A549 (cell line): ENCODE measurements around the gene FMNL3. TPM values are rescaled to one million over a fixed set of nuclear protein-coding genes. Genes with fewer than 3 reads are reported as not detected.
A peak's percentile ranks its signal among the peaks of the same experiment; 100 is the strongest.
"Not testable (repeated sequence)": the region's sequence is repeated elsewhere in the genome, so short reads cannot be mapped to it uniquely, and the experiment has no call there.

Source experiments
- ATAC-seq, 2 experiments: fragments of 200-7000 bp in 1 of 2; fragments of >200 bp in 1 of 2; cut with Nextera tagmentation in 1 of 2; cut with Tn5 transposase in 1 of 2; 3 replicates each; pipeline versions ENCODE4 v1.8.0 to v1.9.1; 2018 to 2020; ENCODE audit warnings: mild to moderate bottlenecking in 1 of 2, moderate library complexity in 1 of 2
- CTCF ChIA-PET: fragments of 300-600 bp; sonication (Branson Sonifier 250); formaldehyde crosslinking; extraction: SDS; loops from one replicate; lab custom pipeline; 2021; ENCODE audit warnings: antibody characterized with exemption, inconsistent platforms; lab: Yijun Ruan, JAX
- POLR2A ChIA-PET: fragments of 350-600 bp; formaldehyde crosslinking; extraction: SDS; loops from one replicate; lab custom pipeline; 2021; ENCODE audit warnings: antibody characterized with exemption, inconsistent platforms; lab: Yijun Ruan, JAX
- DNase-seq, 2 experiments: peaks; one replicate each; pipeline versions ENCODE4 v3.0.0 to v3.0.0-alpha.2; 2011 to 2016; ENCODE audit warnings: low read depth in 1 of 2, low spot score in 1 of 2
- FAIRE-seq: peaks from 2 replicates; lab custom pipeline; 2011; peaks lifted over from hg19 to GRCh38; lab: Jason Lieb, UNC
- H3K27ac ChIP-seq, 2 experiments: fragments of >200 bp; sonication (Bioruptor Twin); formaldehyde crosslinking; 3 replicates each; pipeline ENCODE4 v1.5.1; 2016 to 2017
- H3K4me1 ChIP-seq: fragments of >200 bp; sonication (Bioruptor Twin); formaldehyde crosslinking; 3 replicates; pipeline ENCODE4 v1.6.1; 2016
- H3K4me2 ChIP-seq: fragments of >200 bp; sonication (Bioruptor Twin); formaldehyde crosslinking; 3 replicates; pipeline ENCODE4 v1.6.1; 2016
- H3K4me3 ChIP-seq: fragments of >200 bp; sonication (Bioruptor Twin); formaldehyde crosslinking; 3 replicates; pipeline ENCODE4 v1.5.1; 2016
- H3K9me3 ChIP-seq: fragments of >200 bp; sonication (Bioruptor Twin); formaldehyde crosslinking; 3 replicates; pipeline ENCODE4 v1.6.1; 2016
- BHLHE40 ChIP-seq: IDR thresholded peaks from 2 replicates; pipeline ENCODE4 v1.6.1; 2012; ENCODE audit warnings: low read depth, low read length, inconsistent platforms
- CBX2 ChIP-seq: fragments of 200-600 bp; sonication (generic); IDR thresholded peaks from 2 replicates; pipeline ENCODE4 v1.6.1; 2016; ENCODE audit warnings: low read depth, mild to moderate bottlenecking, borderline replicate concordance
- CEBPB ChIP-seq, 2 experiments: fragments of >200 bp in 1 of 2; sonication (Bioruptor Twin) in 1 of 2; formaldehyde crosslinking in 1 of 2; IDR thresholded peaks; 2 replicates each; pipeline ENCODE4 v1.6.1; 2012 to 2016
- CTCF ChIP-seq: fragments of >200 bp; sonication (Bioruptor Twin); formaldehyde crosslinking; IDR thresholded peaks from 3 replicates; pipeline ENCODE4 v1.5.1; 2016
- E2F6 ChIP-seq: IDR thresholded peaks from 2 replicates; pipeline ENCODE4 v1.6.1; 2012; ENCODE audit warnings: low read depth, borderline replicate concordance
- FOSB ChIP-seq: fragments of 250-450 bp; sonication (Bioruptor Pico); IDR thresholded peaks from 2 replicates; pipeline ENCODE4 v1.5.0; 2020; ENCODE audit warnings: mild to moderate bottlenecking, moderate library complexity
- HDAC2 ChIP-seq: fragments of 200-600 bp; sonication (generic); IDR thresholded peaks from 2 replicates; pipeline ENCODE4 v1.6.1; 2016
- HES2 ChIP-seq: fragments of >200 bp; sonication (Bioruptor Twin); formaldehyde crosslinking; IDR thresholded peaks from 2 replicates; pipeline ENCODE4 v1.6.1; 2016
- MAFK ChIP-seq: fragments of 450-650 bp; IDR thresholded peaks from 2 replicates; pipeline ENCODE4 v1.6.1; 2014; ENCODE audit not compliant: partially characterized antibody
- MAX ChIP-seq: IDR thresholded peaks from 2 replicates; pipeline ENCODE4 v1.6.1; 2012
- MYC ChIP-seq: IDR thresholded peaks from 2 replicates; pipeline ENCODE4 v1.6.1; 2012; ENCODE audit warnings: mild to moderate bottlenecking, inconsistent platforms, low read length, improper control_type of control experiment, borderline replicate concordance
- NPAS2 ChIP-seq: fragments of 250-450 bp; sonication (Bioruptor Pico); IDR thresholded peaks from 2 replicates; pipeline ENCODE4 v1.8.0; 2022; ENCODE audit warnings: mild to moderate bottlenecking, moderate library complexity, borderline replicate concordance
- NR3C1 ChIP-seq: fragments of >200 bp; sonication (Bioruptor Twin); formaldehyde crosslinking; IDR thresholded peaks from 3 replicates; pipeline ENCODE4 v1.6.1; 2017
- PBX3 ChIP-seq: IDR thresholded peaks from 2 replicates; pipeline ENCODE4 v1.6.1; 2012
- PHF8 ChIP-seq: fragments of 200-600 bp; sonication (generic); IDR thresholded peaks from 2 replicates; pipeline ENCODE4 v1.6.1; 2016; ENCODE audit warnings: low read depth, mild to moderate bottlenecking, antibody characterized with exemption, moderate library complexity, borderline replicate concordance
- RAD21 ChIP-seq, 2 experiments: fragments of >200 bp in 1 of 2; sonication (Bioruptor Twin) in 1 of 2; formaldehyde crosslinking in 1 of 2; IDR thresholded peaks in 1 of 2; conservative IDR thresholded peaks in 1 of 2; 2 replicates in 1 of 2; 3 replicates in 1 of 2; pipeline ENCODE4 v1.6.1; 2012 to 2018; ENCODE audit warnings: inconsistent platforms in 1 of 2
- RARB ChIP-seq: fragments of 250-450 bp; sonication (Bioruptor Pico); IDR thresholded peaks from 2 replicates; pipeline ENCODE4 v1.8.0; 2021; ENCODE audit warnings: mild to moderate bottlenecking, moderate library complexity
- RNF2 ChIP-seq: fragments of 200-600 bp; sonication (generic); IDR thresholded peaks from 2 replicates; pipeline ENCODE4 v1.6.1; 2016; ENCODE audit warnings: low read depth, mild to moderate bottlenecking, antibody characterized with exemption, moderate library complexity, borderline replicate concordance
- SREBF2 ChIP-seq: fragments of 450-650 bp; IDR thresholded peaks from 2 replicates; pipeline ENCODE4 v1.6.1; 2014; ENCODE audit warnings: mild to moderate bottlenecking, moderate library complexity
- TP53 ChIP-seq: fragments of 250-450 bp; sonication (Bioruptor Pico); IDR thresholded peaks from 2 replicates; pipeline ENCODE4 v1.5.0; 2021; ENCODE audit warnings: mild to moderate bottlenecking, moderate library complexity
- ZC3H11A ChIP-seq: fragments of 450-650 bp; IDR thresholded peaks from 2 replicates; pipeline ENCODE4 v1.6.1; 2014; ENCODE audit warnings: antibody characterized with exemption, mild to moderate bottlenecking
- ZFP36 ChIP-seq: fragments of 450-650 bp; IDR thresholded peaks from 2 replicates; pipeline ENCODE4 v1.6.1; 2014; ENCODE audit warnings: borderline replicate concordance; ENCODE audit not compliant: partially characterized antibody
- WGBS: methylation state at CpG from one replicate; pipeline ENCODE4 v1.1.6; 2017; ENCODE audit errors: missing lambda C conversion rate; 5-methylcytosine and 5-hydroxymethylcytosine counted together
- polyA plus RNA-seq, 4 experiments: library from polyadenylated mRNA; depleted of rRNA in 3 of 4; stranded (reverse); fragments of >200 nt; fragmentation: RNase III in 1 of 4; extraction: RNeasy Plus Mini Kit Qiagen cat#74134 plus additional on column Dnase treatment in 1 of 4; gene quantifications; 2 replicates in 3 of 4; 3 replicates in 1 of 4; pipeline ENCODE4 v1.2.3, GENCODE V29; 2011 to 2017

The FMNL3 gene
- polyA plus RNA-seq, 2 of the 4 experiments (the other 2 are of a cell fraction) = 1.7 TPM

- CTCF ChIA-PET = interaction anchor here (2.3 kb wide), 1 partner anchor 21 kb away, joined by 7 read pairs; the partner anchor contains the start of gene TMBIM6
- WGBS = 67% methylated on average over 1 of the region's 1 CpG
- H3K4me3 ChIP-seq = no peak overlapping the region
- TF ChIP-seq RAD21 (conservative IDR thresholded peaks at IDR 0.05 in 1 of 2, IDR thresholded peaks at IDR 0.05 in 1 of 2) (peak in 1 of 2 experiments; percentile 9; a peak in 1 of 5 replicates), TP53 (CRISPR knock-in tag) (no peak)
- no peak overlapping the region for H3K4me2 ChIP-seq
- no peaks in the 10 kb centered on the region for H3K9me3 ChIP-seq
- peak; percentile 66 to 77; a peak in 5 of 6 replicates for ATAC-seq
- no peak for DNase-seq
- H3K4me1 ChIP-seq = no peaks in the 10 kb centered on the region
- POLR2A ChIA-PET = interaction anchor here (1.3 kb wide), 1 partner anchor 21 kb away, joined by 12 read pairs; the partner anchor contains the start of gene TMBIM6
- FAIRE-seq = no peak
- no peak overlapping the region for H3K27ac ChIP-seq
Observed at GRCh38 chr12:49720214-49720613, 13.0 kb upstream of the FMNL3 start.

- POLR2A ChIA-PET = interaction anchor here (4.0 kb wide), 1 partner anchor 24 kb away, joined by 20 read pairs; the partner anchor contains the start of gene TMBIM6
- 18% methylated on average over 3 of the region's 3 CpGs for WGBS
- not testable (repeated sequence) for DNase-seq, H3K9me3 ChIP-seq, FAIRE-seq, H3K4me3 ChIP-seq, H3K27ac ChIP-seq, H3K4me1 ChIP-seq, ATAC-seq, H3K4me2 ChIP-seq
- CTCF ChIA-PET = interaction anchor here (0.7 to 18.6 kb wide), 4 partner anchors 10 to 778 kb away, joined by 3 to 260 read pairs (median 12); partner anchors contain the start of gene FMNL3
Observed at GRCh38 chr12:49717800-49718199, 10.6 kb upstream of the FMNL3 start.

- Histone ChIP-seq H3K9me3 (0 out of 3 replicates have a peak, but pooled peaks cover 5% of the 10 kb centered on the region), H3K4me1 (no peaks in the 10 kb centered on the region), H3K4me2 (no peak overlapping the region), H3K4me3 (no peak overlapping the region), H3K27ac (no peak overlapping the region)
- ChIA-PET POLR2A (interaction anchor here (4.0 kb wide), 1 partner anchor 25 kb away, joined by 20 read pairs; the partner anchor contains the start of gene TMBIM6), CTCF (interaction anchor here (0.9 to 18.6 kb wide), 9 partner anchors 8 to 251 kb away, joined by 3 to 260 read pairs (median 9); partner anchors contain the start of genes FMNL3 and TMBIM6)
- ATAC-seq = peak; percentile 42 to 44; a peak in 4 of 6 replicates
- TF ChIP-seq ZFP36 (no peak), HDAC2 (no peak), MAFK (no peak), HES2 (no peak), NR3C1 (no peak), RNF2 (no peak), CEBPB (IDR thresholded peaks at IDR 0.05) (no peak), E2F6 (no peak), NPAS2 (CRISPR knock-in tag) (no peak), ZC3H11A (no peak), CBX2 (no peak), CTCF (no peak), SREBF2 (no peak), FOSB (CRISPR knock-in tag) (no peak), PBX3 (no peak), RARB (CRISPR knock-in tag) (no peak), PHF8 (no peak), MAX (no peak), BHLHE40 (no peak), MYC (no peak)
- no peak for DNase-seq
- WGBS = 4% methylated on average over 2 of the region's 2 CpGs
- FAIRE-seq = no peak
Observed at GRCh38 chr12:49716553-49716952, 9.3 kb upstream of the FMNL3 start.
